ENCODE measurements around the gene MYRF. TPM values are rescaled to one million over a fixed set of nuclear protein-coding genes. Genes with fewer than 3 reads are reported as not detected.

Gene MYRF
- total and polyA plus RNA-seq, 9 of the 15 experiments (the other 6 are each of a cell fraction or from before 2014, with no cell fraction given): 2.3 to 25.8 (median 7.1) TPM

DNA sequence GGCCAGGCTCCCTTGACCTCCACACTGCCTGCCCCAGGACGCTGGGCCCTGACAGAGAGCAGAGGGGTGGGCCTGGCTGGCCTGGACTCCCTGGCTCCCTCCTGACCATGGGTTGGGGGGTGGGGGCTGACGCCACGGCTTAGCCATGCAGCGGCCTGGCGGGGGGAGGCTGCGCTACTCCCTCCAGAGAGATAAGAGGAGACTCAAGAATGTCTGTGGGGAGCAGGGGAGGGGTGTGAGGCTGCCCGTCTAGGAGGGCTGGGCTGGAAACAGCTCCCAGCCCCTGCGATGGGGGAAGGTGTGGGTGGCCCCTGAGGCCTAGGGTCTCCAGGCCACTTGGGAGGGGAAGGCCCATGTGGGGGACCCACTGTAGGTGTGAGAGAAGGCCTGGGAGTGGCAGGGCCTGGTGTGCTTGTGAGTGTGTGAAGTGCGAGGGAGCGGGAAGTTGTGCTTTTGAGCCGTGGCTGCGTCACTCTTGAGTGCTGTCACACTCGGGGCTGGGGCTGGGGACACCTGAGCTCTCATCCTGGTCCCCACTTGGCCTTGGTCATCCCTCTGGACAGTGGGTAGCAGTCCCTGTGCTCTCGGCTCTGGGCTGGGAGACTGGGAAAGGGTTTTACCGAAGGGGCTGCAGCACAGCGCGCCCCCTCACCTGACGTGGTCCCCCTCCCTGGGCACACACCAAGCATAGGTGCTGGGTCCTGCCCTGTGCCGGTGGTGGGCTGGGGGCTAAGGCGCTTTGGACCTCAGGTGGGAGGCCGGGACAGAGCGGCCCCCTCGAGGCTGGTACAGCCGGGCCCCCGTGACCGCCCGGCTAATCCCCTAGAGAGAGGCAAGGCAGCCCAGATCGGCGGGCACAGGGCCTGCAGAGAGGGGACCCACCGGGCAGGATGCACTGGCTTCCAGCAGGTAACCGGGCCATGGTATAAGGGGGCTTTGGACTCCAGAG lies 2.4 kb downstream of the MYRF start:
- in situ Hi-C loops (cut with MboI) (no loop called here), intact Hi-C loops (cut with micrococcal nuclease) (no loop called here)
- H3K27ac ChIP-seq (ENCODE audit: extremely low read depth, low read depth, low read length): peak overlapping the region; percentile 64; the same call in 2 of the 3 replicates
- H3K9me1 ChIP-seq (ENCODE audit: control insufficient read depth, insufficient read depth, low read length): no peaks in the 10 kb centered on the region
- ATAC-seq: peak; percentile 84
- H3K4me3 ChIP-seq: 0 out of 2 replicates have a peak overlapping the region, but pooled peaks have one; percentile 56
- no TSS peak for BruUV-seq (replicated peaks)
- H3K9ac ChIP-seq (ENCODE audit: insufficient read depth in 1 of 2, low read depth in 2 of 2, low read length in 2 of 2): peak overlapping the region; percentile 47 to 96; a peak in 3 of 4 replicates
- FAIRE-seq: peak; percentile 84
- H2AFZ ChIP-seq (ENCODE audit: low read depth, low read length): peak overlapping the region; percentile 23; the same call in 1 of the 2 replicates
- H3K27me3 ChIP-seq (ENCODE audit: control insufficient read depth in 2 of 2, insufficient read depth in 2 of 2, low read length in 2 of 2): no peaks in the 10 kb centered on the region
- peak; percentile 77 to 89 (median 82) for DNase-seq (ENCODE audit: extremely low read depth in 1 of 4, low spot score in 3 of 4)
- no peaks in the 10 kb centered on the region for H3K36me3 ChIP-seq (ENCODE audit: control insufficient read depth, insufficient read depth, low read length)
- H4K20me1 ChIP-seq (replicated peaks; ENCODE audit: control insufficient read depth, insufficient read depth, low read length): no peaks in the 10 kb centered on the region
- peak overlapping the region; percentile 81 for H3K4me2 ChIP-seq (ENCODE audit: insufficient read depth, low read length)
- WGBS (ENCODE audit: insufficient coverage, low coverage, missing lambda C conversion rate): 47% methylated on average over 26 of the region's 31 CpGs
- H3K9me3 ChIP-seq (replicated peaks; ENCODE audit: control insufficient read depth, insufficient read depth, low read depth, low read length): no peaks in the 10 kb centered on the region
- peaks cover 53% of the 10 kb centered on the region for H3K79me2 ChIP-seq (ENCODE audit: control insufficient read depth, insufficient read depth, low read length)
- H3K4me1 ChIP-seq (replicated peaks in 1 of 2; ENCODE audit: control insufficient read depth in 2 of 2, insufficient read depth in 2 of 2, low read length in 2 of 2): peaks cover 62 to 83% of the 10 kb centered on the region in 2 experiments
- ChIA-PET CTCF (ENCODE audit: low intra/inter-chr PET ratio) (no interaction called here), POLR2A (interaction anchor here (0.5 to 0.6 kb wide), 2 partner anchors 10 to 818 kb away, joined by 3 to 4 read pairs; no protein-coding TSS in a partner anchor)
- TF ChIP-seq EP300 (IDR thresholded peaks at IDR 0.05; ENCODE audit: low read length) (0 out of 2 replicates have a peak, but pooled peaks have one; percentile 15), ZBED1 (IDR thresholded peaks at IDR 0.05) (no peak), ZNF740 (CRISPR knock-in tag; IDR thresholded peaks at IDR 0.05) (no peak), ZNF740 (tag; IDR thresholded peaks at IDR 0.05) (0 out of 4 replicates have a peak, but pooled peaks of 1 of the 2 experiments have one; percentile 25), NRF1 (conservative IDR thresholded peaks at IDR 0.05 in 1 of 2, IDR thresholded peaks at IDR 0.05 in 1 of 2) (peak; percentile 48 to 62), SMARCA4 (IDR thresholded peaks at IDR 0.05) (peak; percentile 34; the same call in 1 of the 2 replicates), SMARCE1 (IDR thresholded peaks at IDR 0.05) (peak; percentile 53; the same call in 1 of the 2 replicates), ARID1B (IDR thresholded peaks at IDR 0.05) (peak; percentile 70), MTF1 (CRISPR knock-in tag; IDR thresholded peaks at IDR 0.05; ENCODE audit: borderline replicate concordance) (no peak), MBD2 (IDR thresholded peaks at IDR 0.05; ENCODE audit: borderline replicate concordance, low read depth) (peak; percentile 53; the same call in 1 of the 2 replicates), ATF3 (IDR thresholded peaks at IDR 0.05) (peak; percentile 68; the same call in 1 of the 2 replicates), ATF3 (CRISPR knock-in tag; conservative IDR thresholded peaks at IDR 0.05) (no peak), CXXC5 (CRISPR knock-in tag; IDR thresholded peaks at IDR 0.05) (peak; percentile 70), LEF1 (IDR thresholded peaks at IDR 0.05) (peak; percentile 37), VEZF1 (CRISPR knock-in tag; IDR thresholded peaks at IDR 0.05) (peak; percentile 97), ZFX (CRISPR knock-in tag; IDR thresholded peaks at IDR 0.05) (peak; percentile 51), MAZ (CRISPR knock-in tag; conservative IDR thresholded peaks at IDR 0.05 in 1 of 2, IDR thresholded peaks at IDR 0.05 in 1 of 2) (peak; percentile 79 to 89; a peak in 3 of 4 replicates), BRD4 (IDR thresholded peaks at IDR 0.05) (no peak), GATA2 (CRISPR knock-in tag; IDR thresholded peaks at IDR 0.05) (peak; percentile 53; the same call in 1 of the 2 replicates)

Data from K562 (cell line).